RPMI7951 (cell line): ENCODE results near the gene VAPA. TPM values are rescaled to one million over a fixed set of nuclear protein-coding genes. Genes with fewer than 3 reads are reported as not detected.

ENCODE experiments used
- DNase-seq: peaks from one replicate; pipeline ENCODE4 v3.0.0-alpha.2; 2012; ENCODE audit warnings: low read depth
- total RNA-seq: library from RNA; depleted of rRNA; stranded (reverse); fragments of >200 nt; shearing (Covaris generic); gene quantifications from 2 replicates; pipeline ENCODE4 v1.2.3, GENCODE V29; 2014

The VAPA gene
- total RNA-seq, 1 experiment from 2014 or later = 258 TPM

GRCh38 chr18:9941103-9941502, 27.3 kb downstream of the VAPA start:
- no peak for DNase-seq

- no peak for DNase-seq
Observed at GRCh38 chr18:9941660-9942059, 27.8 kb downstream of the VAPA start.

- DNase-seq = no peak
Observed at GRCh38 chr18:9943311-9943710, 29.5 kb downstream of the VAPA start.

- no peak for DNase-seq
Observed at GRCh38 chr18:9944805-9945204, 31.0 kb downstream of the VAPA start.

- DNase-seq = no peak
Observed at GRCh38 chr18:9946831-9947230, 33.0 kb downstream of the VAPA start.

GRCh38 chr18:9947248-9947647, 33.4 kb downstream of the VAPA start:
- no peak for DNase-seq

- DNase-seq = no peak
Observed at GRCh38 chr18:9949315-9949714, 35.5 kb downstream of the VAPA start.

GRCh38 chr18:9949861-9950260, 36.0 kb downstream of the VAPA start:
- no peak for DNase-seq

GRCh38 chr18:9950289-9951016, 36.6 kb downstream of the VAPA start:
- peak; percentile 43 for DNase-seq

- peak; percentile 54 for DNase-seq
Observed at GRCh38 chr18:9951022-9951859, 37.4 kb downstream of the VAPA start.

- DNase-seq = peak; percentile 36
Observed at GRCh38 chr18:9952633-9953416, 39.0 kb downstream of the VAPA start.

- no peak for DNase-seq
Observed at GRCh38 chr18:9958861-9959399, 45.1 kb downstream of the VAPA start.

- DNase-seq = no peak
Observed at GRCh38 chr18:9959564-9959963, 45.7 kb downstream of the VAPA start.

GRCh38 chr18:9960258-9960904, 46.6 kb downstream of the VAPA start:
- no peak for DNase-seq

- DNase-seq = no peak
Observed at GRCh38 chr18:9961041-9961440, 47.2 kb downstream of the VAPA start.

- DNase-seq = no peak
Observed at GRCh38 chr18:9965711-9966624, 52.2 kb downstream of the VAPA start.

- DNase-seq = no peak
Observed at GRCh38 chr18:9968081-9968848, 54.4 kb downstream of the VAPA start.

GRCh38 chr18:9969247-9969646, 55.4 kb downstream of the VAPA start:
- DNase-seq = no peak

- DNase-seq = peak; percentile 71
Observed at GRCh38 chr18:9971313-9971920, 57.6 kb downstream of the VAPA start.
